GM21825 (cell line): ENCODE measurements around the gene DPYSL3.
"Not testable (repeated sequence)": the region's sequence is repeated elsewhere in the genome, so short reads cannot be mapped to it uniquely, and the experiment has no call there.

Experiments
- ATAC-seq: cut with Tn5 transposase; IDR thresholded peaks from one replicate; pipeline ENCODE4 v1.9.1; 2021; ENCODE audit warnings: mild to moderate bottlenecking, moderate library complexity; ENCODE audit not compliant: unreplicated experiment

Gene DPYSL3

DNA sequence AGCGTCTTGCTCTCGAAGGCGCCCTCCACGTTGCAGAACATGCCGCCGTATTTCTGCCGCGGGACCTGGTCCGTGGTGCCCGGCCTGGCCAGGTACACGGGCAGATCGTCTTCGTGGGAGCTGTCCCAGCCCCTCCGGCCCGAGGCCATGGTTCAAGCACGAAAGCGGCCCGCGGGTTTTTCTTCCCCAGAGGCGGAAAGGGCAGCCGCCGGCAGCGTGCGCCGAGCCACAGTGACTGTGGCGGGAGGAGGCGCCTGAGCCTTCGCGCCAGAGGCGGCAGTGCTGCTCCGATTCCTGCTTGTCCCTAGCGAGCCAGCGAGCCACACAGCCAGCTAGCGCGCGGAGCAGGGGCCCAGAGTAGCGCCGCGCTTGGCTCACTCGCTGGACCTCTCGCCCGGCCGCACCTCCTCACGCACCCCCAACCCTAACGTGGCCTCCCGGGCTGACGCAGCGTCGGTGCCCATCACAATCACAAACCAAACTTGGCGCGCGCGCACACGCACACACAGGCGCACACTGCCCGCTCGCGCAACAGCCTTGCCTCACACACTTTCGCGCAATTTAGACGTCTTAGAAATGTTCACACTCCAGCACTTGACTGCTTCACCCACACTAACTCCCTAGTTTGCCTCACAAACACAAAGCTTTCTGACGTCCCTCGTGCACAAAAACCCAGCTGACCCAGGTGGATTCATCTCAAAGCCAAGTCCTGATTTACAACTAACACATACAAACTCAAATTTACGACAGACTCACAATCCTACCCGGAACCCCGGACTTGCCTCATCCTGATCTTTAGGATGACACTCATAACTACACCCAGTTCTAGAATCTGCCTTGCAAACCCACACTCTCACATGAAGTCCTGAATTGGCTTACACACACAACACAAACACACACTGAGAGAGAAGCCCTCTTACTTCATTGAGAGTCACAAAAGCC is at the start of gene DPYSL3:
Gene DPYSL3, minus strand, starts transcription at position 359 of the 942 bp plus-strand sequence. Its CDS starts 210 bp downstream, at position 149.
- no peak for ATAC-seq

DNA sequence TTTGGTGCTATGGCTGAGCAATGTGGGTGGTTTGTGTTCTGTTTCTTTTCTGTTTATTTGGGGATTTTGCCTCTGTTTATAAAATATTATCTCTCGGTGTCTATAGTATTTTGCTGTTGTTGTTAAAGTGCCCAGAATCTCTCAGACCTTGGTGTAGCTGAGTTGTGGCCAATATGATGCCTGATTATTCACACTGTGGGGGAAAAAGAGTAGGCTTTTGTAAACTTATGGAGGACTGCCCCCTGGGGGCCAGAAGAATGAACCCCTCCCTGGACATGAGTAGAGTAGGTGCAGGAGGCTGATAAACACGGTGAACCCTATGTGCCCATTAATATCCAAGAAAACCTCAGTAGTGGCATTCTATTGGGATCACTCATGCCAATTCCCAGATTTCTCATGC is 49.0 kb upstream of the DPYSL3 start:
- no peak for ATAC-seq

DNA sequence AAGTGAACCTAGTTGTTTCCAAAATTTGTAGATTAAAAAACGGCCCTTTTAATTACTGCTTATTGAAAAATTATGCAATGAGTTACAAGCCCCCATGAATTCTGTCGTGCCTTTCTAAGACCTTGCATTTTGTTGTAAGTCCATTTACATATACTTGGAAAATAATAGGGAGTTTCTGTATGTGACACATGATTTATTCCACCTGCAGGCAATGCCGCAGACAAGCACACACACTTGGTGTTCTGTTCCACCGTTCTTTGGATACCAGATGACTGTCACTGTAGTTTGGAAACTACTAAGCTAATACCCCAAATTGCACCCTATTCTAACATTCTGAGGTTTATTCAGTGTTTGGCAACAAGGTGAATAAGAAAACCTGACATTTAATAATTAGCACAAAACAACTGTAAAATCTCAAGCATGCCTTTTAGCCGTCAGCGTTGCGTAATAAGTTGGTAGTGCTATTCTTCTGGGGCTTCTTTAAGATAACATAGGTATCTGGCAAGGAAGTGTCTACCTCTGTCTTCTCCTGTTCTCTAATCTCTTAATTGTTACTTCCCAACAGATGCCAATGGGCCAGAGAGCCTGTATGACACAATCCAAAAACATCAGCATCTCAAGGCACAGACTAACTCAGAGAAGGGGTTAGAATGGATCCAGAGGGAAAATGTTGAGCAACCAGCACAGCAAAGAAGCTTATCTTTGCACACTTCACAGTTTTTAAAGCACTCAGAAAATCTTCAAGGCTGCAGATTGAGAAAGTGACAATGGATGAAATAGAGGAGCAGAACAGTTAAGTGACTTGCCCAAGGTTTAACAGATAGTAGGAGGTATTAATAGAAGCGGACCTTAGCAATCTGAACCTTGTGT is 48.2 kb upstream of the DPYSL3 start:
- ATAC-seq: no peak

DNA sequence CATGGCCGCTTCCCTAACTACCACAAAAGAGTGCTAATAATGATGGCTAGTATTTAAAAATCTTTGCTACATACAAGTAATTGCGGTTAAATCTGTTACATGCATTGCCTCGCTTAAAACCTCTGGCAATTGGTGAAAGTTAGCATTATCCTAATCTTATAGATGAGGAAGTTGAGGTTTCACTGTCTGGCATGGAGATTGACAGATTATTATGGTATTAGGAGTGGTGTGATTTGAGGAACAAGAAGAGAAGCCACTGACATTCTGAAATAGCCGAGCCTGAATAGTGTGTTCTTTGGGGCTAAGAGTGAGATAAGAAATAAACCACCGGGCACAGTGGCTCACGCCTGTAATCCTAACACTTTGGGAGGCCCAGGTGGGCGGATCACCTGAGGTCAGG is 45.3 kb upstream of the DPYSL3 start:
- no peak for ATAC-seq

DNA sequence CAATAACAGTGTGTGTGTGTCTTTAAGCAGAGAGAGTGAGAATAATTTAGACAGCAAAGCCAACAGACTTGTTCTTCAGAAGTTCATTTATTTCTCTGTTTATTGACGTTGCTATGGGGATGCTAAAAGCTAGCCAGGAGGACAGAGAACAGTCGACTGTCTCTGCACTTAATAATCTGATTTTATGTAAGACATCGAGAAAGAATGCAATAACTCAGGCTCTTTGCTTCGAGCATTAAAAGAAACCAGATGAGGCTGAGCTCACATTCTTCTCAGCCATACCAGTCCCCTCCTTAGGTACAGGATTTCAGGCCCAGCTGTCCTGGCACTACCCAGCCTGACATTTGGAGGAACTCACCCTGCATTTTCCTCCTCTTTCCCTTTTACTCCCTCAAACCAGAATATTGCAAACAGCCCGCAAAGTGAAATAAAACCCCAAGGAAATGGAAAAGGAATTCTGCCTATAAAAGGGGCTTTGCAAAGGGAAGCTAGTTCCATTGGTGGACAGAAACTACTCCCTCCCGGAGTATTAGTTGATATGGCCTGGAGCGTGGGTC is 44.5 kb upstream of the DPYSL3 start:
- ATAC-seq: no peak

DNA sequence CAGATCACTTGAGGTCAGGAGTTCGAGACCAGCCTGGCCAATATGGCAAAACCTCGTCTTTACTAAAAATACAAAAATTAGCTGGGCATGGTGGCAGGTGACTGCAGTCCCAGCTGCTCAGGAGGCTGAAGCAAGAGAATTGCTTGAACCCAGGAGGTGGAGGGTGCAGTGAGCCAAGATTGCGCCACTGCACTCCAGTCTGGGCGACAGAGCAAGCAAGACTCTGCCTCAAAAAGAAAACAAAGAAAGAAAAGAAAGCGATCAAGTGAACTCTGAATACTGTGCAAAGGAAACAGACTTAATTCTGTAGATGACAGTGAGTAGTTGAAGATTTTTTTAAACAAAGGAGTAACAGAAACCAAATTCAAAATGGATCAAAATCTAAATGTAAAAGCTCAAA is 43.9 kb upstream of the DPYSL3 start:
- ATAC-seq: not testable (repeated sequence)

DNA sequence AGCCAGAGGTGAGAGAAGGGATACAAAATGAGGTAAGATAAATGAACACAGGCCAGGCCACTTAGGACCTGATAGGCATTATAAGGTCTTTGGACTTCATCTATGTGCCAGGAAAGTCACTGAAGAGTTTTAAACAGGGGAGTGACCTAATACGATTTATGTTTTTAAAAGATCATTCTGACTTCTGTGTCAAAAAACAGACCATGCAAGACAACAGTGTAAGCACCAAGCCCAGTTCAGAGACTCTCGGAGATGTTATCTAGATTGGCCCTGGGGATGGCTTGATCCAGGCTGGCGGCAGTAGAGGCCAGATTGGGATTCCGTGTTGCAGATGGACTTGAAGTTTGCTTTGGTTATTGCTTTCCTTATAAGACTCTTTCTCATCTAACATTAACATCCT is 43.0 kb upstream of the DPYSL3 start:
- ATAC-seq: no peak

DNA sequence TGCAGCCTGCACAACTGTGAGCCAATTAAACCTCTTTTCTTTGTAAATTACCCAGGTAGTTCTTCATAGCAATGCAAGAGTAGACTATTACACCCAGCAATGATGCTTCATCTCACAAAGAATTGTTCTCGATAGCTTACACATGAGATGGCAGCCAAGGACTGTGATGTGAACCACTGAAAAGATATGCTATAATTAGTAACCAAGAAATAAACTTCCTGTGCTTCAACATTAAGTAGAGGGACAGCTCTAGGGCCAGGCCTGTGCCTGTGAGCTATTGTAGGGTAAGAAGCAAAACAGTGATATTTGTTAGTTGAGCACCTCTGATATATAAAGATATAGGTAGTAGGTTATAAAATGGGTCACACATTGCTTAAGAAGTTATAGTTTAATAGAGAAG is 41.8 kb upstream of the DPYSL3 start:
- no peak for ATAC-seq

DNA sequence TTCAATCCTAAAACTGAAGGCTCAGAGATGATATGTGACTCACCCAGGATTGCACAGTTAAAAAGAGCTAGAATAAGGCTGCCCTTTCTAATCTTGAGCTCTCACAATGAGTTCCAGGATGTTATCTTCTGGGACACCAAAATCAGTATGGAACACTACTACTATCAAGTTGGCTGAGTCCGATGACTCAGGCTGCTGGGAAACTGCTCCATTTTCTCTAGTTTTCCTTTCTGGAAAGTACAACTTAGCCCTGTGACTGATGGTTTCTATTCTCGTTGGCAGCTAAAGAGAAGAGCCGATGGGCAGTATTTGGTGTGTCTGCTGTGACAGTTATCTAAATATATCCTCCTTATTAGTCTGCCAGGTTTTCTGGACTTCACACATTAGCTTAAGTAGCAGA is 37.9 kb upstream of the DPYSL3 start:
- no peak for ATAC-seq

DNA sequence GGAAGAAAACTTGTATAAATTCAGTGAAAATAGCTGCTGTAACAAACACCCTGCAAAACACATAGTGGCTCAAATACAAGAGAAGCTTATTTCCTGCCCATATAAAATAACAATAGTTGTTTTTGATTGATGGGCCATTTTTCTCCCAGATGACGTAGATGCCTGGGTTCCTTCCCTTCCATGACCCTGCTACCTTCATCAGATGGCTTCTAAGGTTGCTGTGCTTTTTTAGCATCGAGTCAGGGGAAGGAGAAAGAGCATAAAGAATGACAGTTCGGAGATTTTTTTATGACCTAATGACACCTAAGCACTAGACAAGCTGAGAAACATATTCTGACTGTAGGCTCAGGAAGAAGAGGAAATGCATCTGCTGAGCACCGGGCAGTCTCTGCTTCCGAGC is 34.7 kb upstream of the DPYSL3 start:
- ATAC-seq: no peak

DNA sequence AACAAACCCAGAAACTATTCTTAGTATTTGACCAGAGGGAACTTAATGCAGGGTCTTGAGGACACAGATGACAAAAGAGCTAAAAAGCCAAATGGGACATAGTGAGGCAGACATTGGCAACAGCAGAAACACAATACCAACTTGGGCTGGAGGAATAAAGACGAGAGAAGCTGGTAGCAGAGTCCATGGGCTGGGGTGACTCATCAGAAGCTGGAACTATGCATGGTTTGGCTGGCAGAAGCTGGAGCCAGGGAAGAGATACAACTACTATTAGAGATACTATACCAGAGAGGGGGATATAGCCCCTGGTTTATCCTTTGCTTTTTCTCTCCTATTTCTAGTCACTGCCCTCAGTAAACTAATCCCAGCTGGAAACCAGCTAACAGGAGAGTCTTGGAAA is 29.2 kb upstream of the DPYSL3 start:
- no peak for ATAC-seq

DNA sequence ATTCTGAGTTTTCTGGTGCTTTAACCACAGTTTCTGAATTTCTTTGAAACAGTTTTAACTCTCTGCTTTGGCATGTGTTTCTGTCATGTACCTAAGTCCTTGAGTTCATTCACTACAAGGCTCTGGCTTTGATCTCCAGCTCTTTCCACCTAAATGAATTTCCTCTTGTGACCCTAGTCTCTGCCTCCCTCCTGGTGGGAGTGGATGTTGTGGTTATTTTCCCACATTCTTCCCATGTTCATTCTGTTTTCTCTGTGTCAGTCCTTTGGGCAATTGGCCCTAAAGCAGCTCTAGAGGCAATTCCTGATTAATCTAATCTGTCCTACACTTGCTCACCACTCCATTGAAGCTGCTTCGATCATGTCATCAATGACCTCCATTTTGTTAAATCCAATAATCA is 28.4 kb upstream of the DPYSL3 start:
- no peak for ATAC-seq

DNA sequence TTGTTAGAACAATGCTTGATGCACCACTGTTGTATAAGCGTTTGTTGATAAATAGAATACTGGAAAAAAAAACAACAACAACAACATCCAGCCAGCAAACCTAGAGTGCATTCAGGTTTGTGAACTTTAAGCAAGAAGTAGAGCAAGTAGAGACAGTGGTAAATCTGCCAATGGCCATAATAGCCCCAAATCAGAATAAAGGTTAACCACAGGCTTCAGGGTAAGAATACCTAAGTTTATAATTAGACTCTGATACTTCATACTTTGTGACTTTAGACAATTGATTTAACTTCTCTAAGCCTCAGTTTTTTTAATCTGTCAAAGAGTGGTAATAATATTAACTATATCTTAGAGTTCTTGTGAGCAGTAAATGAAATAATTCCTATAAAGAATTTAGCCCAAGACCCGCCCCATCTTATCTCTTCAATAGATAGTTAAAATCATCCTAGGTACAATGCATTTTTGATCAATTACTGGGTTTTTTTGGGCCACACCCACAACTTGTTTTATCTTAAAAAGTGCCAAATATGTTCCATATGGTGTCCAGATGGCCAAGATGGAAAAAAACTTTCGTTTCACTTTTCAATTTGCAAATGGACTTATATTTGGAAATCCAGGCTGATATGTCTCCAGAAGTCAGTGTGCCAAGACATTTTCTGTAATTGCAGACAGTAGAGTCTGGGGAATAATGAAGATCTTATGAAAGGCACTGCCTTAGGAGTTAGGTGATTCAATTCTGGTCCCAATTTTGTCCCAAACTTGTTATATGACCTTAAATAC is 24.5 kb upstream of the DPYSL3 start:
- no peak for ATAC-seq

DNA sequence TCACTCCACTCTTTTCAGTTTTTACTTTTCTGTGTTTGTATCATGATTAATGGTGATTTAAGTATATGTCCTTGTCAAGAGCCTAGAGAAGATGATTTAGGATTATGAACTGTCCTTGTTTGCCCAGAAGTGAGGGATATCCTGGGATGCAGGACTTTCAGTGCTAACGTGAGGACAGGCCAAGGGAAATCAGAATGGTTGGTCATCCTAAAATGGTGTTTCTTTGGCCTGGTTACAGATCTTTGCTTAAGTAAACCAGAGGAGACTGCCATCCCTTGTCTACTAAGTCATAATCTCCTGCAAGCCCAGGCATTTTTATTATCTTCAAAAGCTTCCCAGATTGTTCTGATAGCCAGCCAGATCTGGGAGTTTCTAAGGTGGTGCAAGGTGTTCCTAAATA is 22.3 kb upstream of the DPYSL3 start:
- ATAC-seq: no peak

DNA sequence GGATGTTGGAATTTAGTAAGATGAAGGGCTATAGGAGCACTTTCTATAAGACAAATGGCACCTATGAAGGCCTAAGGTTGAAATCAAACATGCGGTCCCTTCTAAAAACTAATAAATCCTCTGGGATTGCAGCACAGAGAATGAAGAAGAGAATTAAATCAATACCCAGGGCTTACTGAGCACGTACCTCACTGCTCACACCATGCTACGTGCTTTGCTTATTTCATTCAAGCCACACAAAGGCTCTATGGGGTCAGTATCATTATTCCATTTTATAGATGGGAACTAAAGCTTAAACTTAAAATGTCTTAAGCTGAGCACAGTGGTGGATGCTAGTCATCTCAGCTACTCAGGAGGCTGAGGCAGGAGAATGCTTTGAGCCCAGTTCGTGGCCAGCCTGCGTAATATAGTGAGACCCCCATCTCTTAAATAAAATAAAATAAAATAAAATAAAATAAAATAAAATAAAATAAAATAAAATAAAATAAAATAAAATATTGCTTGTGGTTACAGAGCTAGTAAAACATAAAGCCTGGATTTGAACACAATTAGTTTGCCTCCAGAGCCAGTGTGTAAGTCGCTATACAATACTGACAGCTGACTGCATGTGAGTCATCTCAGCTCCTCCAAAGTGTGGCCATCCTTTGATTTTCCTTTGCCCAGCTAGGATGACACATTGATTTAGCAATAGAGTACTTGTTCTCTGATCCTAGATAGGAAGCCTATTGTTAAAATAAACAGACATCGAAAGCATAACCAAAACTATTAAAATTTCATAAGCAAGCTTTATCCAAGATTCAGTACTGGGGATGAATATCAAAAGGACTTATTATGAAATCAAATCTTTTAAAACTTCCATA is 20.9 kb upstream of the DPYSL3 start:
- ATAC-seq: no peak

DNA sequence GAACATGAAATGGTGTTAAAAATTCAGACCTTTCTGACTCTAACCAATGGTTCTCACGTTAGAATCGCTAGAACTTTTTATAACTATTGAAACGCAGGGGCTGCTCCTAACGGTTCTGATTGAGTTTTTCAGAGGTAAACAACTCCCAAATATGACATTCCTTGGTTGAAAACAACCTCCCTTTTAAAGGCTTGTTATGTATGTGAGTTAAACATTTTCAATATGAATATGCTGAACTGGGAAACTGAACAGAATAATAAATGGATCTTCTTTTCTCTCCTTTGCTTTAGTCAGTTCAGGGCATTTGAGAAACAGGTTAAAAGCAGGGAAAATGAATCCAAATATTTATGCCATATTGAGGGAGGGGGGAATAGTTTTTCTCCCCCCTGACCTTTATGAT is 13.2 kb upstream of the DPYSL3 start:
- no peak for ATAC-seq

DNA sequence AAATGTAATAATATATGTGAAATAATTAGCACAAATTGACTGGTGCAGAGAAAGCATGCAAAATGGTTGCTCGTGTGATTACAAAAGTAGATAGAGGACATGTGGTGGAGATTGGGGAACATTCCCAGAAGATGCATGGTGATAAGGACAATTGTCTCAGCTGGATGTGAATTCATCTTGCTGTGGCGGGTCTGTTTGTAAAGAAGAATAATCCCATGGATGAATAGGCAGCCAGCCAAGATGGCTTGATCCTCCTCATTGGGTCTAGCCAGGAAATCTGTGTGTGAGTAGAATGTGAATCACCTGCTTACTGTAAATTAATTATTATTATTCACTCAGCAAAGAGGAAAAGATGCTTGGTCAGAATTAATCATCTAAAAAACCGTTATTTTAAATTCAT is 12.6 kb upstream of the DPYSL3 start:
- ATAC-seq: no peak

DNA sequence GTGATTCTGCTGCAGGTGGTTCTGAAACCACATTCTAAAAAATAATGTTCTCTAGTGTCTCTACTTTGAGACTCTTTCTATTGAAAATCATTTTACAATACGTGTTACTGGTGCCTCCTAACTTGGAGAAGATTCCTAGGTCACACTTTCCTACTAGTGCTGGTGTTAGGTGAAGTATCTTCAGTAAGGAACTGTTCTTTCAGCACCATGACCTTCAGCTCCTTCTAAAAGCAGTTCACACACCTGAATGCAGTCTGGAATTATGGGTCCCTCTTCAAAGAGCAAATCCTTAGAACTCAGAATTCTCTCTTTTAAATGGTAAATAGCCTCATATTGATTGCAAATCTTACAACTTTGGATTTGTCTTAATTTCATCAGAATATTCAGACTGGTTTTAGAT is 10.6 kb upstream of the DPYSL3 start:
- no peak for ATAC-seq

DNA sequence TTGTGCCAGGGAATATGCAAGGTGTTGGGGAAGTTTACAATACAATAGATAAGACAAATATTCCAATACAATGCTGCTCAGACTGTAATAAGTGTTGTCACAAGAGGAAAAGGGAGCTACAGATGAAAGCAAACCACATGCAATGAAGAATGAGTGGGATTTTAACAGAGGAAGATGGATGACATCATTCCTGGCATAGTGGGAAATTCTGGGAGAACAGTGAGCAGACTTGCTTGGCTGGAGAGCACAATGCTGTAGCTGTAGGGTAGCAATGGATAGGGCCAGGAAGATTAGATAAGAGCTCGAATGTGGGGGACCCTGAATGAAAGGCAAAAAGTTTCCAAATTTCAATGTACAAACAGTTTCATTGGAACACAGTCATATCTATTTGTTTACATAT is 9.5 kb upstream of the DPYSL3 start:
- no peak for ATAC-seq

DNA sequence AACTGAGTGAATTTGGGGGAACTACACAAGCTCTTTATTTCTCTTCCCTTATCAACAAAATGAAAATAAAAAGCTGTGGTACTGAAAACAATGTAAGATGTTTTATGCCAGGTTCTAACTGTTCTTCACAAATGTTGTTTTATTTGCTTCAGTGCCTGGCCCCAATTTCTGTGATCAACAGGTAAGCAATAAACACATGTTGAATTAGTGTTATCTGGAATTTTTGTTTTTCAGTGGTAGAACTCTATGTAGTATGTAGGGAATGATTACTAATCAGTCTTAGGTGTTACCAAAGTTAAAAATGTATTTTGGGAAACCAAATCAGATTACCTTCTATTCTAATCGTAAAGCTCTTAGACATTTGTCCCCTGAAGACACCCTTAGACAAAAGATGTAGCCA is 7.5 kb upstream of the DPYSL3 start:
- no peak for ATAC-seq
